Urinary bladder (tissue), 4 donors: ENCODE results near the gene RARRES2. TPM values are rescaled to one million over a fixed set of nuclear protein-coding genes. Genes with fewer than 3 reads are reported as not detected.
"Not testable (repeated sequence)": the region's sequence is repeated elsewhere in the genome, so short reads cannot be mapped to it uniquely, and the experiment has no call there.

Experiments
- DNase-seq: peaks from one replicate; pipeline ENCODE4 v3.0.0-alpha.2; 2015; ENCODE audit errors: extremely low spot score
- H3K27ac ChIP-seq: one replicate; pipeline ENCODE4 v1.5.1; 2013; ENCODE audit warnings: low read depth, mild to moderate bottlenecking, moderate library complexity
- H3K36me3 ChIP-seq: one replicate; pipeline ENCODE4 v1.6.1; 2013; ENCODE audit warnings: mild to moderate bottlenecking, moderate library complexity; ENCODE audit not compliant: insufficient read depth
- H3K4me1 ChIP-seq: one replicate; pipeline ENCODE4 v1.6.1; 2013; ENCODE audit warnings: mild to moderate bottlenecking, moderate library complexity; ENCODE audit not compliant: insufficient read depth
- H3K4me3 ChIP-seq: one replicate; pipeline ENCODE4 v1.5.1; 2013; ENCODE audit warnings: low read depth, low read length
- WGBS: extraction: QIAGEN DNeasy Blood & Tissue Kit; methylation state at CpG from one replicate; pipeline ENCODE4 v1.1.7; 2013; 5-methylcytosine and 5-hydroxymethylcytosine counted together
- polyA plus RNA-seq: library from polyadenylated mRNA; stranded (reverse); fragments of 200-250 nt; gene quantifications from one replicate; pipeline ENCODE4 v1.2.3, GENCODE V29; 2013
- total RNA-seq: library from RNA; depleted of rRNA; stranded (reverse); fragments of >200 nt; gene quantifications from one replicate; pipeline ENCODE4 v1.2.3, GENCODE V29; 2014
- donor health status: healthy with polysubstance abuse.
- donor health status: healthy.

Gene RARRES2
- total RNA-seq (86.2 TPM), polyA plus RNA-seq (400 TPM)

- Histone ChIP-seq H3K4me3 (peak within 1 kb of the TSS; percentile 52), H3K27ac (no peak within 1 kb of the TSS)
Observed at GRCh38 chr7:150341263-150342120, at the start of gene RARRES2. Gene RARRES2, minus strand, starts transcription at chr7:150341629. Its CDS starts 1,020 bp downstream, at chr7:150340609.

GRCh38 chr7:150390205-150390604 lies 48.8 kb upstream of the RARRES2 start:
- 92% methylated on average over 7 of the region's 7 CpGs for WGBS
- no peak for DNase-seq
- Histone ChIP-seq H3K36me3 (no peaks in the 10 kb centered on the region), H3K4me1 (no peaks in the 10 kb centered on the region), H3K4me3 (no peak overlapping the region), H3K27ac (no peak overlapping the region)

More at GRCh38 chr7:150341263-150342120, at the start of gene RARRES2:
- no peak for DNase-seq
- no peaks in the 10 kb centered on the region for H3K4me1 ChIP-seq
- 4% methylated on average over 49 of the region's 49 CpGs for WGBS
- no peaks in the 10 kb centered on the region for H3K36me3 ChIP-seq

DNA sequence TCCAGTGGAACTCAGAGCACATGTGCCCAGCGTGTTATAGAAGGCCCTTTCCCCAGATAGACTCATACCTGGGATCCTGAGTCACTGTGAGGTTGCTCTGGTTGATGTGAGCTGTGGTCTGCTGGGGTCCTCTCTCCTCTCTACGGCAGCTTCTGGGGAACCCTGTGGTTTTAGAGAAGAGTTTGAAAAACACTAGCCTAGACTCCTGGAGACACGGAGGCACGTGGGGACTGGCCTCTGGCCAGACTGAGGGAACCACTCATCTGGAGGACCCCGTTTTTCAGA lies 48.0 kb upstream of the RARRES2 start:
- Histone ChIP-seq H3K4me3 (no peak overlapping the region), H3K27ac (no peak overlapping the region), H3K4me1 (no peaks in the 10 kb centered on the region), H3K36me3 (no peaks in the 10 kb centered on the region)
- no peak for DNase-seq
- WGBS: 74% methylated on average over 5 of the region's 5 CpGs

GRCh38 chr7:150388709-150389531 lies 47.5 kb upstream of the RARRES2 start:
- no peaks in the 10 kb centered on the region for H3K36me3 ChIP-seq
- no peak overlapping the region for H3K27ac ChIP-seq
- H3K4me1 ChIP-seq: no peaks in the 10 kb centered on the region
- no peak for DNase-seq
- 57% methylated on average over 20 of the region's 20 CpGs for WGBS
- H3K4me3 ChIP-seq: no peak overlapping the region

GRCh38 chr7:150388306-150388705 lies 46.9 kb upstream of the RARRES2 start:
- Histone ChIP-seq H3K4me3 (no peak overlapping the region), H3K36me3 (no peaks in the 10 kb centered on the region), H3K27ac (no peak overlapping the region), H3K4me1 (no peaks in the 10 kb centered on the region)
- no peak for DNase-seq
- 75% methylated on average over 7 of the region's 7 CpGs for WGBS

DNA sequence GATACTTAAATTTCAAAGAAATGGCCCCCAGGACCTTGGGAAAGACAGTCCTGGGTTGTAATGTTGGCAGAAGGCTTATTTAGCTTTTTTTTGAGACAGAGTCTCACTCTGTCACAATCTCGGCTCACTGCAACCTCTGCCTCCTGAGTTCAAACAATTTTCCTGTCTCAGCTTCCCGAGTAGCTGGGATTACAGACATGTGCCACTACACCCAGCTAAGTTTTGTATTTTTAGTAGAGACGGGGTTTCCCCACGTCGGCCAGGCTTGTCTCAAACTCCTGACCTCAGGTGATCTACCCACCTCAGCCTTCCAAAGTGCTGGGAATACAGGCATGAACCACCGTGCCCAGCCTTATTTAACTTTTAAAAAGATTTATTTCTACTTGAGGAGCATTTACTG lies 44.5 kb upstream of the RARRES2 start:
- not testable (repeated sequence) for H3K36me3 ChIP-seq, H3K4me1 ChIP-seq, H3K4me3 ChIP-seq, H3K27ac ChIP-seq, DNase-seq
- WGBS: 65% methylated on average over 6 of the region's 6 CpGs

DNA sequence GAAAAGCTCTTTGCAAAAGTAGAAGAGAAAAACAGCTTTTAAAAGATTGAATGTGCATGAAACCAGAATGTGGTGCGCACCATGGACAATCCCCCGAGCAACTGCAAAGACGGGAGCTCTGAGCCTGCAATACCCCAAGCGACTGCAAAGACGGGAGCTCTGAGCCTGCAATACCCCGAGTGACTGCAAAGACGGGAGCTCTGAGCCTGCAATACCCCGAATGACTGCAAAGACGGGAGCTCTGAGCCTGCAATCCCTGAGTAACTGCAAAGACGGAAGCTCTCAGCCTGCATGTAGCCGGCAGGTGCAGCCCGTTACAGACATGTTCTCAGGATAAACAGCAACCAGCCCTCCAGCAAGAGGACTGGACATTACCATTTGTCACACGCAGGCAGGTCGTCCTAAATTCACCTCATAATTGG lies 43.9 kb upstream of the RARRES2 start:
- Histone ChIP-seq H3K4me1 (no peaks in the 10 kb centered on the region), H3K36me3 (no peaks in the 10 kb centered on the region), H3K4me3 (no peak overlapping the region), H3K27ac (no peak overlapping the region)
- 81% methylated on average over 14 of the region's 14 CpGs for WGBS
- DNase-seq: no peak

- Histone ChIP-seq H3K27ac (no peak overlapping the region), H3K4me1 (no peaks in the 10 kb centered on the region), H3K36me3 (no peaks in the 10 kb centered on the region), H3K4me3 (no peak overlapping the region)
- no peak for DNase-seq
- 87% methylated on average over 15 of the region's 15 CpGs for WGBS
Observed at GRCh38 chr7:150384406-150385301, 43.2 kb upstream of the RARRES2 start.

- Histone ChIP-seq H3K36me3 (no peaks in the 10 kb centered on the region), H3K4me1 (no peaks in the 10 kb centered on the region), H3K27ac (no peak overlapping the region), H3K4me3 (no peak overlapping the region)
- 73% methylated on average over 22 of the region's 22 CpGs for WGBS
- DNase-seq: no peak
Observed at GRCh38 chr7:150383710-150384397, 42.4 kb upstream of the RARRES2 start.

DNA sequence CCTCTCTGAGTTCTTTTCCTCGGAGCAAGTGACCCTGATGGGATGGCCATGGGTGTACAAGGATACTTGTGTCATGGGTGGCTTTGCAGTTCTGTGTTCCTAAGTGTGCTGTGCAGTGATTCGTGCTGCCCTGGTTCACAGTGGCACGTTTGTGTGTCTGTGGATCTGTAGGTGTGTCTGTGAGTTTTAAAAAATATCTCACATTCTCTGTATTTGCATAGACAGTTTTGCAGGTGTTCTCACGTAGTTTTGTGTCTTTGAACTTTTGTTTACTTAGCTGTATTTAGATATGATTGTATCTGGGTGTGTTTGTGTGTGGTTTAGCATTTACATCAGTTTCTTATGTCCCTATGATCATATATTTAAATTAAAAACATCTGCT lies 41.4 kb upstream of the RARRES2 start:
- H3K4me3 ChIP-seq: no peak overlapping the region
- no peaks in the 10 kb centered on the region for H3K4me1 ChIP-seq
- 65% methylated on average over 4 of the region's 4 CpGs for whole genome bisulfite sequencing
- no peak overlapping the region for H3K27ac ChIP-seq
- no peak for DNase-seq
- no peaks in the 10 kb centered on the region for H3K36me3 ChIP-seq

DNA sequence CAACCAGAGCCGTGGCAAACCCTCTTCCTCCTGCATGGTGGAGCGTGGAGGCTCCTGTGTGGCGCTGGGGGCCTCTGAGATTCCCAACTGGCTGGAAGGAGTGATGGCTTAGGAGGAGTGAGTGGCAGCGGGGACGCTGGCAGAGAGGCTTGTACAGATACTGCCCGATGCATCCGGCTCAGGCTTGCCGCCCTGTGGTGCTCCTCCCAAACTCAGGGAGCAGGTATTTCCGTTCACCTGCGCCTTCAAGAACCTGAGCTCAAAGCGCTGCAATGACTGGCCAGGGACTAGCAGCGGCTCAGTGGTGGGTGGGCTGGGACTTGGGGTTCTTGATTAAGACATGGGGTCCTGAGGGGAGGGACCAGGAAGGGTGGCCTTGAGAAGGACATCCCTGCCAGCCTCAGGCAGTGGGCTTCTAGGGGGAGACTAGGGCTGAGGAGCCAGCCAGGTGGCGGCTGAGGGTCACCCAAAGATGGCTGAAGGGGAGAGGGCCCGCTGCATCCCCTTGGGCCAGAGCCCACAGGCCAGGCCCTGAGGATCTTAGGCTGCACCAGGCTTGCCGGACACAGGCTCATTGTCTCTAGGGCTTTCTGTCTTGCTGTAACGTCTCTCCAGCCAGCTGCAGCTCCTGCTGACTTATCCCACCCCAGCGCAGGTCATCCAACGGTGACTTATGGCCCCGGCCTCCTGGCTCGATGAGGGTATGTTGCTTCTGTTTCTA lies 40.9 kb upstream of the RARRES2 start:
- WGBS: 84% methylated on average over 20 of the region's 20 CpGs
- Histone ChIP-seq H3K4me3 (no peak overlapping the region), H3K4me1 (no peaks in the 10 kb centered on the region), H3K27ac (no peak overlapping the region), H3K36me3 (no peaks in the 10 kb centered on the region)
- no peak for DNase-seq

DNA sequence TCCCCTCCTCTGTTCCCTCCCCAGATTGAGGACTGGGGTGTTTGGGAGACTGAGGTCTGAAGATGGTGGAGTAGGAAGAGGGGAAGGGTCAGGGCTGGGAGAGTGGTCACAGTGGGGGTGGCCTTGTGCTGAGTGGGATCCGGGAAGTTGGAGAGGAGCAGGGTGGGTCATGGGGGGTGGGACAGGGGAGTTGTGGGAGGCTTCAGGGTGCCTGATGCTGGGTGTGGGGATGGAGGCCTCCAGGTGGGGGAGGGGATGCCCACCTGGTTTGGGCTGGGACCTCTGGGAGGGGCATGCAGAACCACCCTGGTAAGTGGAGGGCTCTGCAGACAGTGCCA lies 40.3 kb upstream of the RARRES2 start:
- no peak for DNase-seq
- Histone ChIP-seq H3K36me3 (no peaks in the 10 kb centered on the region), H3K27ac (no peak overlapping the region), H3K4me3 (no peak overlapping the region), H3K4me1 (no peaks in the 10 kb centered on the region)
- 91% methylated on average over 1 of the region's 1 CpG for WGBS
